Transverse colon (tissue), 4 donors: ENCODE results near the gene PDF. TPM values are rescaled to one million over a fixed set of nuclear protein-coding genes. Genes with fewer than 3 reads are reported as not detected.

Experiments
- DNase-seq: peaks from one replicate; pipeline ENCODE4 v3.0.0-alpha.2; 2019
- H3K27ac ChIP-seq, 4 donors: fragments of 200-600 bp; sonication (generic); 2 replicates each; pipeline ENCODE4 v1.5.1; 2016 to 2018; ENCODE audit warnings: inconsistent platforms in 4 of 4
- H3K27me3 ChIP-seq: fragments of 200-600 bp; sonication (generic); 2 replicates; pipeline ENCODE4 v1.5.1; 2017; ENCODE audit warnings: inconsistent platforms
- H3K36me3 ChIP-seq, 4 donors: fragments of 200-600 bp; sonication (generic); 2 replicates each; pipeline ENCODE4 v1.5.1; 2017 to 2019; ENCODE audit warnings: inconsistent platforms in 4 of 4
- H3K4me1 ChIP-seq, 4 donors: fragments of 200-600 bp; sonication (generic); 2 replicates each; pipeline ENCODE4 v1.5.1; 2017 to 2020; ENCODE audit warnings: inconsistent platforms in 4 of 4
- H3K4me3 ChIP-seq, 4 donors: fragments of 200-600 bp; sonication (generic); 1 replicate in 1 of 4; 2 replicates in 3 of 4; pipeline versions ENCODE4 v1.5.1 to v1.6.1; 2017 to 2019; ENCODE audit warnings: inconsistent platforms in 4 of 4
- H3K9me3 ChIP-seq, 2 donors: fragments of 200-600 bp; sonication (generic); 2 replicates each; pipeline ENCODE4 v1.5.1; 2017 to 2019; ENCODE audit warnings: inconsistent platforms in 2 of 2
- EP300 ChIP-seq: sonication (generic); formaldehyde crosslinking; IDR thresholded peaks from one replicate; pipeline ENCODE4 v1.6.1; 2017; ENCODE audit warnings: antibody characterized with exemption, low read depth
- POLR2A ChIP-seq: fragments of 450-650 bp; IDR thresholded peaks from one replicate; pipeline ENCODE4 v1.6.1; 2016; ENCODE audit warnings: antibody characterized with exemption, mild to moderate bottlenecking, moderate library complexity
- POLR2AphosphoS5 ChIP-seq, 3 donors: sonication (generic); formaldehyde crosslinking; IDR thresholded peaks; one replicate each; pipeline ENCODE4 v1.6.1; 2016; ENCODE audit warnings: antibody characterized with exemption in 3 of 3
- WGBS, 2 donors: methylation state at CpG; one replicate each; pipeline ENCODE4 v1.1.5; 2018; ENCODE audit warnings: low coverage in 1 of 2; 5-methylcytosine and 5-hydroxymethylcytosine counted together
- in situ Hi-C, 4 donors: fragments of 200-750 bp; cut with MboI; loops; one replicate each; pipeline versions ENCODE4 v1.15.0 to v1.15.1; 2017; ENCODE audit warnings: low sequenced_read_pairs in 3 of 4, low pct_ligation_motif_present in 1 of 4, low pct_unique_long_range_greater_than_20kb in 1 of 4
- intact Hi-C: fragments of 100-400 bp; cut with DNase I; formaldehyde crosslinking; loops from one replicate; pipeline ENCODE4 v1.15.1; 2023; ENCODE audit warnings: low total_unique reads
- total RNA-seq, 4 donors: library from RNA; depleted of rRNA; stranded (reverse); fragments of >200 nt; gene quantifications; one replicate each; pipeline ENCODE4 v1.1.0, GENCODE V29; 2016
- TF ChIP-seq, protein P1 (sequence below), 5 experiments: fragments of 200-600 bp in 3 of 5; fragments of 450-650 bp in 2 of 5; sonication (generic) in 3 of 5; IDR thresholded peaks; 1 replicate in 2 of 5; 2 replicates in 3 of 5; pipeline ENCODE4 v1.5.1; 2016 to 2017; ENCODE audit warnings: antibody characterized with exemption in 5 of 5, inconsistent platforms in 3 of 5, mild to moderate bottlenecking in 2 of 5, moderate library complexity in 1 of 5

PDF gene
- total RNA-seq, 4 donors from 2014 or later: 2.2 to 19.5 (median 8.8) TPM

DNA sequence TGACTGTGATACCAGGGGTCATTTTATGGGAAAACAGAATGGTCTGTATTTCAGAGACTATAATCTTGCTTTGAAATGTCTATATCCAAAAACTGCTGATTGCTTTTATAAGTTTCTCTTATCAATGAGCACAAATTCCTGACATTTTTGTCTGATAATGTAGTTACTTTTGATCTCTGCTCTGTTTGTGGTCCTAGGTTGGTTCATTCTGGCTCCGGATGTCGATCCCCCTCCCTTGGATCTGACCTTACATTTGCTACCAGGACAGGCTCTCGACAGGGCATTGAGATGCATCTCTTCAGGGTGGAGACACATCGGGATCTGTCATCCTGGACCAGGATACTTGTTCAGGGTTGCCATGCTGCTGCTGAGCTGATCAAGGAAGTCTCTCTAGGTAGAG, 46.5 kb downstream of the PDF start:
- no peaks in the 10 kb centered on the region for H3K9me3 ChIP-seq
- H3K4me3 ChIP-seq: no peak overlapping the region
- H3K36me3 ChIP-seq: peaks cover 0 to 11% (median 0%) of the 10 kb centered on the region in 4 donors
- no peak for TF ChIP-seq POLR2A
- TF ChIP-seq, protein P1, sequence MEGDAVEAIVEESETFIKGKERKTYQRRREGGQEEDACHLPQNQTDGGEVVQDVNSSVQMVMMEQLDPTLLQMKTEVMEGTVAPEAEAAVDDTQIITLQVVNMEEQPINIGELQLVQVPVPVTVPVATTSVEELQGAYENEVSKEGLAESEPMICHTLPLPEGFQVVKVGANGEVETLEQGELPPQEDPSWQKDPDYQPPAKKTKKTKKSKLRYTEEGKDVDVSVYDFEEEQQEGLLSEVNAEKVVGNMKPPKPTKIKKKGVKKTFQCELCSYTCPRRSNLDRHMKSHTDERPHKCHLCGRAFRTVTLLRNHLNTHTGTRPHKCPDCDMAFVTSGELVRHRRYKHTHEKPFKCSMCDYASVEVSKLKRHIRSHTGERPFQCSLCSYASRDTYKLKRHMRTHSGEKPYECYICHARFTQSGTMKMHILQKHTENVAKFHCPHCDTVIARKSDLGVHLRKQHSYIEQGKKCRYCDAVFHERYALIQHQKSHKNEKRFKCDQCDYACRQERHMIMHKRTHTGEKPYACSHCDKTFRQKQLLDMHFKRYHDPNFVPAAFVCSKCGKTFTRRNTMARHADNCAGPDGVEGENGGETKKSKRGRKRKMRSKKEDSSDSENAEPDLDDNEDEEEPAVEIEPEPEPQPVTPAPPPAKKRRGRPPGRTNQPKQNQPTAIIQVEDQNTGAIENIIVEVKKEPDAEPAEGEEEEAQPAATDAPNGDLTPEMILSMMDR (IDR thresholded peaks at IDR 0.05): no peak
- TF ChIP-seq EP300: no peak
- no peak for TF ChIP-seq POLR2AphosphoS5 (IDR thresholded peaks at IDR 0.05)
- intact Hi-C loops (no loop called here), in situ Hi-C loops (loop anchor here in 2 of 4 donors (10.0 to 25.0 kb wide), 2 partner anchors 139 to 397 kb away; no protein-coding TSS in a partner anchor)
- WGBS, 2 donors: 93 to 100% methylated on average over 3 to 4 of the region's 4 CpGs
- no peak overlapping the region for H3K27ac ChIP-seq
- H3K27me3 ChIP-seq: no peaks in the 10 kb centered on the region
- no peak for DNase-seq
- H3K4me1 ChIP-seq: peaks cover 0 to 3% (median 0%) of the 10 kb centered on the region in 4 donors

DNA sequence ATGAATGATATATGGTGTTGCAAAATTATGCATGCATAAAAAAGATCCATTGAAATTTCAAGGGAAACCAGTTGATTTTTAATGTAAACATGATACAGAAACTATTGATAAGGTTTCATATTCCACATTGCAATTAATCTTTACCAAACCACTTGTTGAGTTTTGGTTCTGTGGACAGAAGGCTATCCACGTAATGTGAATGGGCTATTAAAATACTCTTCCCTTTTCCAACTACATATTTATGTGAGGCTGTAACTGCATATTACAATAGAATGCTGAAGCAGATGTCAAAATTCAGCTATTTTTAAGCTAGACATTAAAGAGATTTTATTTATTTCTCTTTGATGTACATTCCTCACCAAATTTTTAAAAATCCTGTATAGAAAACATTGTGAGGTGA, 53.0 kb downstream of the PDF start:
- Histone ChIP-seq H3K36me3 (no peaks in the 10 kb centered on the region), H3K9me3 (no peaks in the 10 kb centered on the region), H3K4me1 (peaks cover 0 to 13% (median 0%) of the 10 kb centered on the region in 4 donors), H3K4me3 (no peak overlapping the region), H3K27ac (peak overlapping the region in 2 of 4 donors; percentile 34 to 50), H3K27me3 (no peaks in the 10 kb centered on the region)
- TF ChIP-seq POLR2A (no peak), EP300 (no peak), POLR2AphosphoS5 (IDR thresholded peaks at IDR 0.05) (no peak)
- TF ChIP-seq, protein P1 (IDR thresholded peaks at IDR 0.05): no peak
- intact Hi-C loops (no loop called here), in situ Hi-C loops (loop anchor here in 1 of 4 donors (25.0 kb wide), 1 partner anchor 390 kb away; no protein-coding TSS in a partner anchor)
- WGBS, 2 donors: 70 to 71% methylated on average over 1 of the region's 1 CpG
- DNase-seq: no peak

Other genes with a start within 250 kb of the PDF start
- 10 to 100 TPM in 1 of 4 donors, 1 to 10 TPM in 2, under 1 TPM in 1; 0.20 to 12.0 (median 7.9) TPM for gene HAS3, start 224.9 kb downstream of the PDF start, total RNA-seq
- gene CHTF8, start 198.0 kb downstream of the PDF start, total RNA-seq: 100 to 1,000 TPM in 1 of 4 donors, 10 to 100 TPM in 3; 49.2 to 207 (median 68.9) TPM
- gene UTP4, start 197.9 kb downstream of the PDF start, total RNA-seq: 10 to 100 TPM; 10.1 to 79.4 (median 17.6) TPM
- gene SNTB2, start 143.4 kb downstream of the PDF start, total RNA-seq: 10 to 100 TPM; 14.2 to 31.4 (median 24.1) TPM
- 100 to 1,000 TPM in 1 of 4 donors, 10 to 100 TPM in 3; 11.9 to 151 (median 42.7) TPM for gene VPS4A, start 19.2 kb downstream of the PDF start, total RNA-seq
- gene COG8, start 9.0 kb upstream of the PDF start, total RNA-seq: 10 to 100 TPM; 29.5 to 52.0 (median 48.3) TPM
- gene NIP7, start 9.2 kb upstream of the PDF start, total RNA-seq: 10 to 100 TPM in 2 of 4 donors, 1 to 10 TPM in 2; 1.8 to 17.3 (median 8.9) TPM
- 1 to 10 TPM in 2 of 4 donors, not detected in 2; 5.7 to 6.8 TPM for gene TMED6, start 21.2 kb upstream of the PDF start, total RNA-seq
- 100 to 1,000 TPM in 1 of 4 donors, 10 to 100 TPM in 2, 1 to 10 TPM in 1; 8.6 to 104 (median 17.3) TPM for gene TERF2, start 55.4 kb upstream of the PDF start, total RNA-seq
- gene CYB5B, start 94.0 kb upstream of the PDF start, total RNA-seq: 10 to 100 TPM; 30.3 to 60.5 (median 42.4) TPM
- 100 to 1,000 TPM in 2 of 4 donors, 10 to 100 TPM in 2; 37.3 to 131 (median 88.8) TPM for gene NFAT5, start 235.4 kb upstream of the PDF start, total RNA-seq